Activated T-helper 2 cell treated with anti-CD3 and anti-CD28 coated beads, Interferon-gamma antibody, Interleukin-2, Interleukin-4, amounts not matched to agents 10 μg/mL and 5 μg/mL and 100 μg/mL, durations not matched to agents 14 hours and 24 hours and 36 hours (primary cell): Measurements from ENCODE around the gene NCL. TPM values are rescaled to one million over a fixed set of nuclear protein-coding genes. Genes with fewer than 3 reads are reported as not detected.
"Not testable (repeated sequence)": the region's sequence is repeated elsewhere in the genome, so short reads cannot be mapped to it uniquely, and the experiment has no call there.

Experiments
- DNase-seq: peaks from one replicate; pipeline ENCODE4 v3.0.0; 2021; ENCODE audit warnings: low spot score
- H3K27ac Mint-ChIP-seq: one replicate; pipeline ENCODE4 v1.8.0; 2021; ENCODE audit warnings: mixed read lengths
- H3K27me3 Mint-ChIP-seq: one replicate; pipeline ENCODE4 v1.8.0; 2021; ENCODE audit warnings: low read depth, mixed read lengths
- H3K36me3 Mint-ChIP-seq: one replicate; pipeline ENCODE4 v1.8.0; 2021; ENCODE audit warnings: low read depth, mixed read lengths
- H3K4me1 Mint-ChIP-seq: one replicate; pipeline ENCODE4 v1.8.0; 2021; ENCODE audit warnings: low read depth, mixed read lengths
- H3K4me3 Mint-ChIP-seq: one replicate; pipeline ENCODE4 v1.8.0; 2021; ENCODE audit warnings: low read depth, mild to moderate bottlenecking, moderate library complexity, mixed read lengths
- H3K9me3 Mint-ChIP-seq: one replicate; pipeline ENCODE4 v1.8.0; 2021; ENCODE audit warnings: mixed read lengths
- intact Hi-C: fragments of 100-400 bp; cut with micrococcal nuclease; formaldehyde crosslinking; loops from one replicate; pipeline ENCODE4 v1.15.1; 2023
- total RNA-seq: library from RNA; stranded (reverse); gene quantifications from 2 replicates; pipeline ENCODE4 v1.2.3, GENCODE V29; 2022

The NCL gene
- total RNA-seq, 1 donor from 2014 or later = 1,329 TPM

DNA sequence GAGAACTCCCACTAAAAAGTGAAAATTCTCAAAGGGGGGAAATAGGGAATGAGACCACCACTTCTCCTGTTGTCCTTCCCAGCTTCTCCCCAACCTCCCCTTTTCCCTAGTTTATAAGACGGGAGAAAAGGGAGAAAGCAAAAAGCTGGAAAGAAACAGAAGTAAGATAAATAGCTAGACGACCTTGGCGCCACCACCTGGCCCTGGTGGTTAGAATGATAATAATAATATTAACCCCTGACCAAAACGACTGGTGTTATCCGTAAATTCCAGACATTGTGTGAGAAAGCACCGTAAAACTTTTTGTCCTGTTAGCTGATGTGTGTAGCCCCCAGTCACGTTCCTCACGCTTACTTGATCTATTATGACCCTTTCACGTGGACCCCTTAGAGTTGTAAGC, 56.0 kb downstream of the NCL start:
- peaks cover 23% of the 10 kb centered on the region for H3K27me3 Mint-ChIP-seq
- intact Hi-C loops = loop anchor here (5.0 kb wide), 1 partner anchor 306 kb away; no protein-coding TSS in a partner anchor
- peaks cover 14% of the 10 kb centered on the region for H3K9me3 Mint-ChIP-seq
- not testable (repeated sequence) for DNase-seq, H3K4me3 Mint-ChIP-seq, H3K36me3 Mint-ChIP-seq, H3K27ac Mint-ChIP-seq
- H3K4me1 Mint-ChIP-seq = peaks cover 20% of the 10 kb centered on the region

DNA sequence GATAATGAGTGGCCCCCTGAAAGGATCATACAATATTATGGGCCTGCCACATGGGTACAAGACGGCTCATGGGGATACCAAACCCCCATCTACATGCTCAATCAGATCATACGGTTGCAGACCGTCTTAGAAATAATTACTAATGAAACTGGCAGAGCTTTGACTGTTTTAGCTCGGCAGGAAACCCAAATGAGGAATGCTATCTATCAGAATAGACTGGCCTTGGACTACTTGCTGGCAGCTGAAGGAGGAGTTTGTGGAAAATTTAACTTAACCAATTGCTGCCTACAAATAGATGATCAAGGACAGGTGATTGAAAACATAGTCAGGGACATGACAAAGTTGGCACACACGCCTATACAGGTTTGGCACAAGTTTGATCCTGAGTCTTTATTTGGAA, 56.6 kb downstream of the NCL start:
- H3K27ac Mint-ChIP-seq, H3K36me3 Mint-ChIP-seq, DNase-seq, H3K4me3 Mint-ChIP-seq: not testable (repeated sequence)
- intact Hi-C loops = loop anchor here (5.0 kb wide), 1 partner anchor 305 kb away; no protein-coding TSS in a partner anchor
- H3K4me1 Mint-ChIP-seq = peaks cover 20% of the 10 kb centered on the region
- peaks cover 14% of the 10 kb centered on the region for H3K9me3 Mint-ChIP-seq
- peaks cover 20% of the 10 kb centered on the region for H3K27me3 Mint-ChIP-seq

DNA sequence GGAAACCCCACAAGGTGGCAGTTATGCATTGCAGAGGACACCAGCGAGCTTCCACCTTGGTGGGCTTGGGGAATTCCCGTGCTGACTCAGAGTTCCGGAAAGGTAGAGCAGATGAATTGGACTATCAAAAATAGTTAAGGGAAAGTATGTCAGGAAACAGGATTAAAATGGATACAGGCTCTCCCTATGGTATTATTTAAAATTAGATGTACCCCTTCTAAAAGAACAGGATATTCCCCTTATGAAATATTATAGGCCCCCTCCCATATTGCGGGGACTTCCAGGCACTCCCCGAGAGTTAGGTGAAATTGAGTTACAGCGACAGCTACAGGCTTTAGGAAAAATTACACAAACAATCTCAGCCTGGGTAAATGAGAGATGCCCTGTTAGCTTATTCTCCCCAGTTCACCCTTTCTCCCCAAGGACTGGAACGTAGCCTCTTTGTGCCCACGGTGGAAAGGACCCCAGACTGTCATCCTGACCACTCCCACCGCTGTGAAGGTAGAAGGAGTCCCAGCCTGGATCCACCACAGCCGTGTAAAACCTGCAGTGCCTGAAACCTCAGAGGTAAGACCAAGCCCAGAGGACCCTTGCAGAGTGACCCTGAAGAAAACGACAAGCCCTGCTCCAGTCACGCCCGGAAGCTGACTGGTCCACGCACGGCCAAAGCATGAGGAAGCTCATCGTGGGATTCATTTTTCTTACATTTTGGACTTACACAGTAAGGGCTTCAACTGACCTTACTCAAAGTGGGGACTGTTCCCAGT, 58.5 kb downstream of the NCL start:
- H3K9me3 Mint-ChIP-seq, H3K36me3 Mint-ChIP-seq, H3K27ac Mint-ChIP-seq, H3K27me3 Mint-ChIP-seq, H3K4me3 Mint-ChIP-seq, DNase-seq: not testable (repeated sequence)
- H3K4me1 Mint-ChIP-seq = peaks cover 18% of the 10 kb centered on the region
- intact Hi-C loops = loop anchor here (5.0 kb wide), 1 partner anchor 303 kb away; no protein-coding TSS in a partner anchor

DNA sequence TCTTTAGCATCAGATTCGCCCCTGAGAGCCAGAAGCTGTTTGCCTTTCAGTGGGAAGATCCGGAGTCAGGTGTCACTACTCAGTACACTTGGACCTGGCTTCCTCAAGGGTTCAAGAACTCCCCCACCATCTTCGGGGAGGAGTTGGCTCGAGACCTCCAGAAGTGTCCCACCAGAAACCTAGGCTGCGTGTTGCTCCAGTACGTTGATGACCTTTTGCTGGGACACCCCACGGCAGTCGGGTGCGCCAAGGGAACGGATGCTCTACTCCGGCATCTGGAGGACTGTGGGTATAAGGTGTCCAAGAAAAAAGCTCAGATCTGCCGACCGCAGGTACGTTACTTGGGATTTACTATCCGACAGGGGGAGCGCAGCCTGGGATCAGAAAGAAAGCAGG, 60.1 kb downstream of the NCL start:
- H3K4me3 Mint-ChIP-seq, DNase-seq, H3K27me3 Mint-ChIP-seq, H3K36me3 Mint-ChIP-seq, intact Hi-C loops, H3K9me3 Mint-ChIP-seq, H3K27ac Mint-ChIP-seq: not testable (repeated sequence)
- H3K4me1 Mint-ChIP-seq = peaks cover 18% of the 10 kb centered on the region

Other genes starting within 250 kb of the NCL start
- gene B3GNT7, start 68.8 kb downstream of the NCL start, total RNA-seq = 0.05 and 0.09 TPM in 2 replicates
- gene NMUR1, start 66.0 kb upstream of the NCL start, total RNA-seq = 0.16 and 0.28 TPM in 2 replicates
- not detected in 2 replicates for gene TEX44, start 128.4 kb upstream of the NCL start, total RNA-seq
- 2,151 and 2,259 TPM in 2 replicates for gene PTMA, start 244.0 kb upstream of the NCL start, total RNA-seq